Vagina (tissue), 2 donors: ENCODE data around the gene LPP. TPM values are rescaled to one million over a fixed set of nuclear protein-coding genes. Genes with fewer than 3 reads are reported as not detected.

Experiments used
- DNase-seq, 2 donors: peaks; one replicate each; pipeline ENCODE4 v3.0.0-alpha.2; 2017; ENCODE audit errors: extremely low spot score in 2 of 2
- H3K27ac ChIP-seq: fragments of 200-600 bp; sonication (generic); one replicate; pipeline ENCODE4 v1.5.1; 2019
- H3K27me3 ChIP-seq: fragments of 200-600 bp; sonication (generic); one replicate; pipeline ENCODE4 v1.5.1; 2019
- H3K36me3 ChIP-seq, 2 donors: fragments of 200-600 bp; sonication (generic); one replicate each; pipeline ENCODE4 v1.5.1; 2017 to 2019
- H3K4me1 ChIP-seq: fragments of 200-600 bp; sonication (generic); one replicate; pipeline ENCODE4 v1.5.1; 2019
- H3K4me3 ChIP-seq, 2 donors: fragments of 200-600 bp; sonication (generic); 1 replicate in 1 of 2; 2 replicates in 1 of 2; pipeline ENCODE4 v1.5.1; 2016 to 2019
- H3K9me3 ChIP-seq: fragments of 200-600 bp; sonication (generic); one replicate; pipeline ENCODE4 v1.5.1; 2019
- CTCF ChIP-seq, 3 experiments: fragments of 450-650 bp in 2 of 3; fragments of 200-600 bp in 1 of 3; sonication (generic) in 1 of 3; IDR thresholded peaks; one replicate each; pipeline ENCODE4 v1.5.1; 2017 to 2019; ENCODE audit warnings: antibody characterized with exemption in 3 of 3, mild to moderate bottlenecking in 2 of 3, moderate library complexity in 2 of 3
- POLR2A ChIP-seq, 2 donors: fragments of 450-650 bp; IDR thresholded peaks; one replicate each; pipeline ENCODE4 v1.6.1; 2017; ENCODE audit warnings: antibody characterized with exemption in 2 of 2, mild to moderate bottlenecking in 2 of 2, moderate library complexity in 2 of 2
- POLR2AphosphoS5 ChIP-seq, 2 donors: sonication (generic); formaldehyde crosslinking; IDR thresholded peaks; one replicate each; pipeline ENCODE4 v1.9.0; 2017; ENCODE audit warnings: antibody characterized with exemption in 2 of 2, mild to moderate bottlenecking in 2 of 2, low read depth in 1 of 2; ENCODE audit not compliant: insufficient read depth in 1 of 2
- intact Hi-C: fragments of 100-400 bp; cut with DNase I; formaldehyde crosslinking; loops from one replicate; pipeline ENCODE4 v1.15.1; 2023
- total RNA-seq: library from RNA; depleted of rRNA; stranded (reverse); fragments of >200 nt; gene quantifications from one replicate; pipeline ENCODE4 v1.2.3, GENCODE V29; 2016

The LPP gene
- total RNA-seq, 1 donor from 2014 or later, result 248 TPM

GRCh38 chr3:188390343-188390718 is 236.4 kb downstream of the LPP start:
- Histone ChIP-seq H3K4me3 (no peak overlapping the region), H3K4me1 (peaks cover 40% of the 10 kb centered on the region), H3K36me3 (no peaks in the 10 kb centered on the region), H3K9me3 (no peaks in the 10 kb centered on the region), H3K27ac (peak overlapping the region; percentile 63), H3K27me3 (no peaks in the 10 kb centered on the region)
- TF ChIP-seq CTCF (IDR thresholded peaks at IDR 0.05) (no peak), POLR2AphosphoS5 (IDR thresholded peaks at IDR 0.05; ENCODE audit: insufficient read depth in 1 of 2, low read depth in 1 of 2) (no peak), POLR2A (IDR thresholded peaks at IDR 0.05) (no peak)
- DNase-seq, result no peak
- intact Hi-C loops, result no loop called here

- DNase-seq, result no peak
- intact Hi-C loops, result no loop called here
- peaks cover 40% of the 10 kb centered on the region for H3K4me1 ChIP-seq
- H3K27ac ChIP-seq, result peak overlapping the region; percentile 63
- H3K4me3 ChIP-seq, result no peak overlapping the region
- no peaks in the 10 kb centered on the region for H3K27me3 ChIP-seq
- H3K36me3 ChIP-seq, result no peaks in the 10 kb centered on the region
- no peaks in the 10 kb centered on the region for H3K9me3 ChIP-seq
- TF ChIP-seq POLR2A (IDR thresholded peaks at IDR 0.05), result no peak
- no peak for TF ChIP-seq POLR2AphosphoS5 (IDR thresholded peaks at IDR 0.05; ENCODE audit: insufficient read depth in 1 of 2, low read depth in 1 of 2)
- no peak for TF ChIP-seq CTCF (IDR thresholded peaks at IDR 0.05)
Measured at GRCh38 chr3:188390775-188391443, 237.0 kb downstream of the LPP start.

GRCh38 chr3:188391592-188391991 is 237.6 kb downstream of the LPP start:
- DNase-seq, result no peak
- Histone ChIP-seq H3K4me1 (peaks cover 38% of the 10 kb centered on the region), H3K36me3 (no peaks in the 10 kb centered on the region), H3K4me3 (no peak overlapping the region), H3K27ac (peak overlapping the region; percentile 63), H3K9me3 (no peaks in the 10 kb centered on the region), H3K27me3 (no peaks in the 10 kb centered on the region)
- TF ChIP-seq POLR2AphosphoS5 (IDR thresholded peaks at IDR 0.05; ENCODE audit: insufficient read depth in 1 of 2, low read depth in 1 of 2) (no peak), CTCF (IDR thresholded peaks at IDR 0.05) (no peak), POLR2A (IDR thresholded peaks at IDR 0.05) (no peak)
- intact Hi-C loops, result no loop called here

- intact Hi-C loops, result no loop called here
- H3K4me3 ChIP-seq, result no peak overlapping the region
- H3K4me1 ChIP-seq, result peaks cover 41% of the 10 kb centered on the region
- TF ChIP-seq POLR2A (IDR thresholded peaks at IDR 0.05) (no peak), POLR2AphosphoS5 (IDR thresholded peaks at IDR 0.05; ENCODE audit: insufficient read depth in 1 of 2, low read depth in 1 of 2) (no peak), CTCF (IDR thresholded peaks at IDR 0.05) (no peak)
- no peaks in the 10 kb centered on the region for H3K9me3 ChIP-seq
- no peak overlapping the region for H3K27ac ChIP-seq
- H3K27me3 ChIP-seq, result no peaks in the 10 kb centered on the region
- H3K36me3 ChIP-seq, result no peaks in the 10 kb centered on the region
- no peak for DNase-seq
Measured at GRCh38 chr3:188392076-188392475, 238.1 kb downstream of the LPP start.

- Histone ChIP-seq H3K9me3 (no peaks in the 10 kb centered on the region), H3K36me3 (no peaks in the 10 kb centered on the region), H3K4me3 (no peak overlapping the region), H3K4me1 (peaks cover 44% of the 10 kb centered on the region), H3K27ac (no peak overlapping the region), H3K27me3 (no peaks in the 10 kb centered on the region)
- intact Hi-C loops, result no loop called here
- DNase-seq, result no peak
- TF ChIP-seq POLR2A (IDR thresholded peaks at IDR 0.05) (no peak), CTCF (IDR thresholded peaks at IDR 0.05) (no peak), POLR2AphosphoS5 (IDR thresholded peaks at IDR 0.05; ENCODE audit: insufficient read depth in 1 of 2, low read depth in 1 of 2) (no peak)
Measured at GRCh38 chr3:188394623-188395022, 240.7 kb downstream of the LPP start.
